Endodermal cell (in vitro differentiated cells): Measurements from ENCODE around the gene DRAXIN. TPM values are rescaled to one million over a fixed set of nuclear protein-coding genes. Genes with fewer than 3 reads are reported as not detected.

Experiments used
- DNase-seq: peaks from one replicate; pipeline ENCODE4 v3.0.0-alpha.2; 2017
- H3K27ac ChIP-seq: 2 replicates; pipeline ENCODE4 v1.5.1; 2013; ENCODE audit warnings: mild to moderate bottlenecking, low read depth, low read length, moderate library complexity
- H3K27me3 ChIP-seq: 2 replicates; pipeline ENCODE4 v1.6.1; 2013; ENCODE audit warnings: mild to moderate bottlenecking, low read length, moderate library complexity; ENCODE audit not compliant: insufficient read depth, control insufficient read depth, poor library complexity, severe bottlenecking
- H3K36me3 ChIP-seq: 2 replicates; pipeline ENCODE4 v1.7.0; 2013; ENCODE audit warnings: mild to moderate bottlenecking, low read length, moderate library complexity; ENCODE audit not compliant: control insufficient read depth, insufficient read depth
- H3K4me1 ChIP-seq: one replicate; pipeline ENCODE4 v1.7.0; 2013; ENCODE audit warnings: low read length; ENCODE audit not compliant: control insufficient read depth, insufficient read depth
- H3K4me3 ChIP-seq: 2 replicates; pipeline ENCODE4 v1.5.1; 2013; ENCODE audit warnings: mild to moderate bottlenecking, low read length, moderate library complexity
- H3K9ac ChIP-seq: 2 replicates; pipeline ENCODE4 v1.6.1; 2013; ENCODE audit warnings: mild to moderate bottlenecking, low read length, moderate library complexity; ENCODE audit not compliant: poor library complexity, severe bottlenecking; ENCODE audit errors: extremely low read depth
- H3K9me3 ChIP-seq: 2 replicates; pipeline ENCODE4 v1.6.1; 2013; ENCODE audit warnings: mild to moderate bottlenecking, low read length, moderate library complexity; ENCODE audit not compliant: control insufficient read depth
- H3K27ac Mint-ChIP-seq: 2 replicates; pipeline ENCODE4 v1.8.0; 2020; ENCODE audit warnings: mixed read lengths
- H3K27me3 Mint-ChIP-seq: 2 replicates; pipeline ENCODE4 v1.8.0; 2021; ENCODE audit warnings: mild to moderate bottlenecking, mixed read lengths; ENCODE audit not compliant: insufficient read depth
- H3K36me3 Mint-ChIP-seq: 2 replicates; pipeline ENCODE4 v1.8.0; 2020; ENCODE audit warnings: low read depth, mixed read lengths
- H3K4me1 Mint-ChIP-seq: 2 replicates; pipeline ENCODE4 v1.8.0; 2020; ENCODE audit warnings: mixed read lengths
- H3K4me3 Mint-ChIP-seq: 2 replicates; pipeline ENCODE4 v1.8.0; 2020; ENCODE audit warnings: mild to moderate bottlenecking, moderate library complexity, mixed read lengths
- H3K9me3 Mint-ChIP-seq: 2 replicates; pipeline ENCODE4 v1.8.0; 2020; ENCODE audit warnings: mild to moderate bottlenecking, mixed read lengths
- CTCF ChIP-seq: fragments of 200-600 bp; sonication (generic); conservative IDR thresholded peaks from 2 replicates; pipeline ENCODE4 v1.5.0; 2021; ENCODE audit warnings: antibody characterized with exemption, mild to moderate bottlenecking
- WGBS, 2 experiments: methylation state at CpG; one replicate each; pipeline versions ENCODE4 v1.1.5 to v1.1.7; 2013; ENCODE audit warnings: missing lambda C conversion rate in 2 of 2, mixed read lengths in 1 of 2; ENCODE audit not compliant: insufficient coverage in 1 of 2, insufficient read length in 1 of 2; 5-methylcytosine and 5-hydroxymethylcytosine counted together
- total RNA-seq, 2 donors: library from RNA; stranded (reverse); fragmentation: NEBNext Ultra II Directional in 1 of 2; extraction: Animal tissue kit (Norgen Biotek cat#: 25700) in 1 of 2; gene quantifications; 2 replicates in 1 of 2; 3 replicates in 1 of 2; pipeline ENCODE4 v1.2.1, GENCODE V29; 2021

Gene DRAXIN
- total RNA-seq, 2 donors from 2014 or later = 5.4 to 6.0 TPM

- no peak overlapping the region for H3K27ac Mint-ChIP-seq
Observed at GRCh38 chr1:11697188-11697892, 5.8 kb downstream of the DRAXIN start.

GRCh38 chr1:11697893-11698210, 6.3 kb downstream of the DRAXIN start:
- Mint-ChIP-seq H3K27ac (no peak overlapping the region), H3K4me1 (peaks cover 26% of the 10 kb centered on the region), H3K9me3 (no peaks in the 10 kb centered on the region), H3K4me3 (no peak overlapping the region), H3K36me3 (no peaks in the 10 kb centered on the region), H3K27me3 (peaks cover 8% of the 10 kb centered on the region)
- Histone ChIP-seq H3K27me3 (peaks cover 11% of the 10 kb centered on the region), H3K9ac (no peak overlapping the region), H3K4me1 (no peaks in the 10 kb centered on the region), H3K27ac (no peak overlapping the region), H3K9me3 (no peaks in the 10 kb centered on the region), H3K36me3 (no peaks in the 10 kb centered on the region), H3K4me3 (no peak overlapping the region)
- WGBS, 2 experiments = 60 to 87% methylated on average over 2 to 5 of the region's 5 CpGs
- TF ChIP-seq CTCF = no peak
- DNase-seq = no peak

More at GRCh38 chr1:11697188-11697892, 5.8 kb downstream of the DRAXIN start:
- peaks cover 16% of the 10 kb centered on the region for H3K27me3 ChIP-seq
- Mint-ChIP-seq H3K9me3 (no peaks in the 10 kb centered on the region), H3K4me3 (no peak overlapping the region), H3K27me3 (peaks cover 13% of the 10 kb centered on the region), H3K36me3 (no peaks in the 10 kb centered on the region), H3K4me1 (peaks cover 26% of the 10 kb centered on the region)
- WGBS, 2 experiments = 60 to 84% methylated on average over 5 to 8 of the region's 8 CpGs
- TF ChIP-seq CTCF = no peak
- H3K9ac ChIP-seq = no peak overlapping the region
- H3K4me3 ChIP-seq = no peak overlapping the region
- H3K27ac ChIP-seq = no peak overlapping the region
- H3K4me1 ChIP-seq = no peaks in the 10 kb centered on the region
- DNase-seq = no peak
- no peaks in the 10 kb centered on the region for H3K36me3 ChIP-seq
- H3K9me3 ChIP-seq = no peaks in the 10 kb centered on the region

- no peak overlapping the region for H3K4me3 ChIP-seq
- H3K27ac Mint-ChIP-seq = no peak overlapping the region
Observed at GRCh38 chr1:11700601-11701467, 9.3 kb downstream of the DRAXIN start.

More at GRCh38 chr1:11700601-11701467, 9.3 kb downstream of the DRAXIN start:
- no peak overlapping the region for H3K9ac ChIP-seq
- peaks cover 3% of the 10 kb centered on the region for H3K4me1 ChIP-seq
- no peaks in the 10 kb centered on the region for H3K27me3 ChIP-seq
- 73 to 83% methylated on average over 28 to 34 of the region's 34 CpGs for WGBS, 2 experiments
- Mint-ChIP-seq H3K9me3 (no peaks in the 10 kb centered on the region), H3K4me1 (peaks cover 29% of the 10 kb centered on the region), H3K36me3 (no peaks in the 10 kb centered on the region), H3K4me3 (no peak overlapping the region), H3K27me3 (no peaks in the 10 kb centered on the region)
- no peak for DNase-seq
- no peak for TF ChIP-seq CTCF
- no peaks in the 10 kb centered on the region for H3K9me3 ChIP-seq
- peak overlapping the region; percentile 79 for H3K27ac ChIP-seq
- no peaks in the 10 kb centered on the region for H3K36me3 ChIP-seq
